ENCODE measurements around the gene UTP25. TPM values are rescaled to one million over a fixed set of nuclear protein-coding genes. Genes with fewer than 3 reads are reported as not detected.

UTP25 gene
- total RNA-seq, 1 donor from 2014 or later: 4.6 TPM

GRCh38 chr1:209881619-209882018, 53.8 kb downstream of the UTP25 start:
- H3K36me3 Mint-ChIP-seq (ENCODE audit: low read depth, unreplicated experiment): no peaks in the 10 kb centered on the region
- no peak for TF ChIP-seq CTCF (IDR thresholded peaks at IDR 0.05; ENCODE audit: unreplicated experiment)
- H3K27me3 Mint-ChIP-seq (ENCODE audit: unreplicated experiment): no peaks in the 10 kb centered on the region
- no peak overlapping the region for H3K4me3 Mint-ChIP-seq (ENCODE audit: unreplicated experiment)
- H3K9me3 Mint-ChIP-seq (ENCODE audit: unreplicated experiment): no peaks in the 10 kb centered on the region
- H3K27ac Mint-ChIP-seq (ENCODE audit: unreplicated experiment): no peak overlapping the region
- no peak for DNase-seq (ENCODE audit: low spot score)
- H3K4me1 Mint-ChIP-seq (ENCODE audit: unreplicated experiment): peaks cover 28% of the 10 kb centered on the region

GRCh38 chr1:209882286-209882685, 54.5 kb downstream of the UTP25 start:
- Mint-ChIP-seq H3K4me1 (ENCODE audit: unreplicated experiment) (peaks cover 24% of the 10 kb centered on the region), H3K27me3 (ENCODE audit: unreplicated experiment) (peaks cover 1% of the 10 kb centered on the region), H3K9me3 (ENCODE audit: unreplicated experiment) (no peaks in the 10 kb centered on the region), H3K4me3 (ENCODE audit: unreplicated experiment) (no peak overlapping the region), H3K36me3 (ENCODE audit: low read depth, unreplicated experiment) (no peaks in the 10 kb centered on the region), H3K27ac (ENCODE audit: unreplicated experiment) (no peak overlapping the region)
- TF ChIP-seq CTCF (IDR thresholded peaks at IDR 0.05; ENCODE audit: unreplicated experiment): no peak
- no peak for DNase-seq (ENCODE audit: low spot score)

GRCh38 chr1:209882942-209883340, 55.2 kb downstream of the UTP25 start:
- DNase-seq (ENCODE audit: low spot score): no peak
- Mint-ChIP-seq H3K4me3 (ENCODE audit: unreplicated experiment) (no peak overlapping the region), H3K36me3 (ENCODE audit: low read depth, unreplicated experiment) (no peaks in the 10 kb centered on the region), H3K9me3 (ENCODE audit: unreplicated experiment) (no peaks in the 10 kb centered on the region), H3K27me3 (ENCODE audit: unreplicated experiment) (peaks cover 1% of the 10 kb centered on the region), H3K27ac (ENCODE audit: unreplicated experiment) (no peak overlapping the region), H3K4me1 (ENCODE audit: unreplicated experiment) (peaks cover 18% of the 10 kb centered on the region)
- TF ChIP-seq CTCF (IDR thresholded peaks at IDR 0.05; ENCODE audit: unreplicated experiment): no peak

GRCh38 chr1:209883341-209883971, 55.7 kb downstream of the UTP25 start:
- H3K4me3 Mint-ChIP-seq (ENCODE audit: unreplicated experiment): no peak overlapping the region
- no peaks in the 10 kb centered on the region for H3K36me3 Mint-ChIP-seq (ENCODE audit: low read depth, unreplicated experiment)

More at GRCh38 chr1:209883341-209883971, 55.7 kb downstream of the UTP25 start:
- Mint-ChIP-seq H3K27me3 (ENCODE audit: unreplicated experiment) (peaks cover 1% of the 10 kb centered on the region), H3K27ac (ENCODE audit: unreplicated experiment) (peak overlapping the region; percentile 55), H3K9me3 (ENCODE audit: unreplicated experiment) (no peaks in the 10 kb centered on the region), H3K4me1 (ENCODE audit: unreplicated experiment) (peaks cover 18% of the 10 kb centered on the region)
- no peak for TF ChIP-seq CTCF (IDR thresholded peaks at IDR 0.05; ENCODE audit: unreplicated experiment)
- no peak for DNase-seq (ENCODE audit: low spot score)
